ENCODE results near the gene JMJD7.

JMJD7 gene

DNA sequence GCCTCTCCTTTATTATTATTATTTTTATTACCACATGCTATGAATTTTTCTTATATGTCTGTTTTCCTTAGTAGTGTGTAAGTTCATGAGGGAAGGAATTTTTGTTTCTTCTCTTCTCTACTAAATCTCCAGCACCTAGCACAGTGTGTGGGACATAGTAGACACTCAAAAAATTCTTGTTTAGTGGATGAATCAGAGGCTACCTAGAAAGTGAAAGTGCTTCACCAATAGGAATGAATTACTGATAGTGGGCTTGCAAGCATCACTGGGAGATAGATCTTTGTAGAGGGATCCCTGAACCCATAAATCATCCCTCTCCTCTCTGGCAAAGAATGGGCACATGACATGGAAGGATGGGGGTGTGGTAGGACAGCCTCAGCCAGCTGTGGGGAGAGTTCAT, 57.4 kb downstream of the JMJD7 start:
- DNase-seq: no peak

DNA sequence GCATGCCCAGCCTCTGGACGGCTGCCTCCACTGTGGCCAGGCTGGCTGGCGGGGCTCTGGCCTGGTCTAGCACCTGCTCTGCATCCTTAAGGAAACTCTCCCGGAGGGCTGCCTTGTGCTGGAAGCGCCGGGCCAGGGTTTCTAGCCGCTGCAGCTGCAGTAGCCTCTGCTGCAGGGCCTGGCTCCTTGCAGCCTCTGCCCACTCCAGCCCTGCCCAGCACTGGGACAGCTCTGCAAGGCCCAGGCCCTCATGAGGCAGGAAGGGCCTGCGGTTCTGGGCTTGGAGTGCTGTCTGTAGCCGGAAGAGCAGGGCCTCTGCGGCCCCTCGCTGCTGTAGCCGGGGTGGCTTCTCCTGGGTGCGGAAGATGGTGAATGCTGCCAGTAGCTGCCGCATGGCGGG, 57.9 kb downstream of the JMJD7 start:
- DNase-seq: no peak

GRCh38 chr15:41886741-41887140, 58.8 kb downstream of the JMJD7 start:
- DNase-seq: no peak

GRCh38 chr15:41887161-41887560, 59.3 kb downstream of the JMJD7 start:
- DNase-seq: no peak

Measured in NCI-H2227 treated with DMSO at 0.1 percent for 48 hours (cell line).